T1000 (cell line): ENCODE results near the gene NANOS2.
"Not testable (repeated sequence)": the region's sequence is repeated elsewhere in the genome, so short reads cannot be mapped to it uniquely, and the experiment has no call there.

Experiments
- DNase-seq: peaks from one replicate; lab custom pipeline; 2025; ENCODE audit warnings: mixed read lengths; lab: John Stamatoyannopoulos, UW

Gene NANOS2

GRCh38 chr19:45876411-45877197, 38.0 kb downstream of the NANOS2 start:
- no peak for DNase-seq

GRCh38 chr19:45876161-45876410, 38.5 kb downstream of the NANOS2 start:
- DNase-seq: no peak

GRCh38 chr19:45874620-45874966, 40.0 kb downstream of the NANOS2 start:
- no peak for DNase-seq

- DNase-seq: no peak
Observed at GRCh38 chr19:45873219-45873772, 41.3 kb downstream of the NANOS2 start.

- DNase-seq: no peak
Observed at GRCh38 chr19:45872095-45872919, 42.3 kb downstream of the NANOS2 start.

- no peak for DNase-seq
Observed at GRCh38 chr19:45870798-45871197, 43.8 kb downstream of the NANOS2 start.

GRCh38 chr19:45867241-45867640, 47.3 kb downstream of the NANOS2 start:
- not testable (repeated sequence) for DNase-seq

- no peak for DNase-seq
Observed at GRCh38 chr19:45866400-45867176, 48.0 kb downstream of the NANOS2 start.

- DNase-seq: no peak
Observed at GRCh38 chr19:45865269-45865948, 49.2 kb downstream of the NANOS2 start.

GRCh38 chr19:45864629-45865082, 49.9 kb downstream of the NANOS2 start:
- DNase-seq: no peak

- DNase-seq: no peak
Observed at GRCh38 chr19:45863840-45864628, 50.5 kb downstream of the NANOS2 start, which contains the start of gene FOXA3. Gene FOXA3 (plus strand): TSS chr19:45864326. CDS start chr19:45864457, 131 bp downstream.

GRCh38 chr19:45863335-45863839, 51.2 kb downstream of the NANOS2 start:
- no peak for DNase-seq
